CD4-positive, CD25-positive, alpha-beta regulatory T cell (primary cell): Measurements from ENCODE around the gene EDC3. TPM values are rescaled to one million over a fixed set of nuclear protein-coding genes. Genes with fewer than 3 reads are reported as not detected.

ENCODE experiments used
- ATAC-seq, 2 donors: fragments of 150-1000 bp; cut with Tn5 transposase; one replicate each; pipeline ENCODE4 v1.10.0; 2021; ENCODE audit warnings: low read depth in 2 of 2, moderate number of reproducible peaks in 2 of 2, moderate library complexity in 1 of 2
- DNase-seq, 3 donors: peaks; one replicate each; pipeline versions ENCODE4 v3.0.0 to v3.0.0-alpha.2; 2012 to 2022; ENCODE audit warnings: mixed read lengths in 1 of 3
- H3K27ac ChIP-seq: one replicate; pipeline ENCODE4 v1.7.0; 2013; ENCODE audit warnings: mild to moderate bottlenecking, low read length; ENCODE audit not compliant: insufficient read depth, poor library complexity, severe bottlenecking
- H3K27me3 ChIP-seq: one replicate; pipeline ENCODE4 v1.7.0; 2013; ENCODE audit warnings: low read length; ENCODE audit not compliant: control insufficient read depth, insufficient read depth
- H3K36me3 ChIP-seq: one replicate; pipeline ENCODE4 v1.7.0; 2013; ENCODE audit warnings: mild to moderate bottlenecking, low read length, moderate library complexity; ENCODE audit not compliant: control insufficient read depth, insufficient read depth
- H3K4me1 ChIP-seq: 2 replicates; pipeline ENCODE4 v1.7.0; 2013; ENCODE audit warnings: mild to moderate bottlenecking, low read length; ENCODE audit not compliant: insufficient read depth, control insufficient read depth, poor library complexity, severe bottlenecking
- H3K4me3 ChIP-seq: one replicate; pipeline ENCODE4 v1.7.0; 2013; ENCODE audit warnings: low read depth, mild to moderate bottlenecking, low read length, moderate library complexity
- H3K9me3 ChIP-seq, 2 experiments: 1 replicate in 1 of 2; 2 replicates in 1 of 2; pipeline ENCODE4 v1.7.0; 2013; ENCODE audit warnings: low read length in 2 of 2, mild to moderate bottlenecking in 1 of 2, moderate library complexity in 1 of 2; ENCODE audit not compliant: control insufficient read depth in 2 of 2
- H3K27ac Mint-ChIP-seq, 3 donors: one replicate each; pipeline ENCODE4 v1.8.0; 2020 to 2022; ENCODE audit warnings: mild to moderate bottlenecking in 3 of 3, mixed read lengths in 3 of 3, moderate library complexity in 2 of 3
- H3K27me3 Mint-ChIP-seq: one replicate; pipeline ENCODE4 v1.8.0; 2022; ENCODE audit warnings: mild to moderate bottlenecking, mixed read lengths
- H3K36me3 Mint-ChIP-seq: one replicate; pipeline ENCODE4 v1.8.0; 2020; ENCODE audit warnings: mixed read lengths
- H3K4me1 Mint-ChIP-seq, 4 donors: one replicate each; pipeline ENCODE4 v1.8.0; 2020 to 2022; ENCODE audit warnings: mixed read lengths in 4 of 4, mild to moderate bottlenecking in 1 of 4
- H3K4me3 Mint-ChIP-seq, 4 donors: one replicate each; pipeline ENCODE4 v1.8.0; 2020 to 2022; ENCODE audit warnings: mild to moderate bottlenecking in 4 of 4, mixed read lengths in 4 of 4, moderate library complexity in 3 of 4
- H3K9me3 Mint-ChIP-seq, 7 donors: one replicate each; pipeline ENCODE4 v1.8.0; 2020 to 2022; ENCODE audit warnings: mixed read lengths in 7 of 7, mild to moderate bottlenecking in 3 of 7, moderate library complexity in 2 of 7
- polyA plus RNA-seq, 4 donors: library from polyadenylated mRNA; unstranded; fragments of 300-500 nt; fragmentation: Illumina TruSeq; gene quantifications; one replicate each; pipeline ENCODE4 v1.2.3, GENCODE V29; 2021
- total RNA-seq: library from RNA; stranded (reverse); gene quantifications from one replicate; pipeline ENCODE4 v1.2.3, GENCODE V29; 2022

EDC3 gene
- total and polyA plus RNA-seq, 5 donors from 2014 or later = 22.2 to 30.2 (median 25.9) TPM

DNA sequence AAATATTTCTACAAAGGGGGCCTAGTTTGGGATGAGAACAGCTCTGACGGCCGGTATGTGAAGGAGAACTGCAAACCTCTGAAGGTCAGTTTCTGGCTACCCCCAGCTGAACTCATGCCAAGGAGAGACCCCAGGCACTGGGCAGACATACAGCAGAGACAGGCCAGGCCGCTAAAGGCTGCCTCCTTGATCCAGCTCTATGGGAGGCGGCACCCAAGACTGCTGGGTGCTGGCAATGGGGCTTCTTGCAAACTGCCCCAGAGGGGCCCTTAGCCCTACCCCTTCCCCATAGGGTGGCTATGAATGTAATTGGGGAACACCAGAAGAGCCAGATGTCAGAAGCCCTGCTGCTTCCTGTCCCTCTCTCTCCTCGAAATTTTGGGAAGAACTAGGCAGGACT lies 66.9 kb downstream of the EDC3 start:
- no peak overlapping the region for H3K27ac ChIP-seq
- no peak for DNase-seq
- no peak overlapping the region for H3K4me3 ChIP-seq
- Mint-ChIP-seq H3K9me3 (no peaks in the 10 kb centered on the region), H3K4me1 (peaks cover 0 to 48% (median 10%) of the 10 kb centered on the region in 4 donors), H3K4me3 (peak overlapping the region in 1 of 4 donors; percentile 65), H3K27ac (peak overlapping the region in 2 of 3 donors; percentile 58 to 82), H3K27me3 (no peaks in the 10 kb centered on the region), H3K36me3 (peaks cover 41% of the 10 kb centered on the region)
- H3K36me3 ChIP-seq = peaks cover 89% of the 10 kb centered on the region
- H3K27me3 ChIP-seq = no peaks in the 10 kb centered on the region
- H3K9me3 ChIP-seq = no peaks in the 10 kb centered on the region
- ATAC-seq = no peak
- H3K4me1 ChIP-seq = peaks cover 16% of the 10 kb centered on the region

GRCh38 chr15:74628199-74628598 lies 67.6 kb downstream of the EDC3 start:
- Histone ChIP-seq H3K9me3 (no peaks in the 10 kb centered on the region), H3K4me3 (no peak overlapping the region), H3K36me3 (peaks cover 90% of the 10 kb centered on the region), H3K27ac (no peak overlapping the region), H3K27me3 (no peaks in the 10 kb centered on the region), H3K4me1 (peaks cover 16% of the 10 kb centered on the region)
- peak overlapping the region; percentile 39 to 78 (median 73) for H3K27ac Mint-ChIP-seq
- peaks cover 41% of the 10 kb centered on the region for H3K36me3 Mint-ChIP-seq
- DNase-seq (no peak), ATAC-seq (no peak)
- no peaks in the 10 kb centered on the region for H3K27me3 Mint-ChIP-seq
- no peak overlapping the region for H3K4me3 Mint-ChIP-seq
- H3K4me1 Mint-ChIP-seq = peaks cover 0 to 52% (median 10%) of the 10 kb centered on the region in 4 donors
- no peaks in the 10 kb centered on the region for H3K9me3 Mint-ChIP-seq

- no peaks in the 10 kb centered on the region for H3K9me3 ChIP-seq
- no peaks in the 10 kb centered on the region for H3K9me3 Mint-ChIP-seq
- H3K4me3 Mint-ChIP-seq = peak overlapping the region in 2 of 4 donors; percentile 67 to 74
- peaks cover 44% of the 10 kb centered on the region for H3K36me3 Mint-ChIP-seq
- H3K27ac Mint-ChIP-seq = peak overlapping the region; percentile 78 to 95 (median 89)
- H3K27me3 Mint-ChIP-seq = no peaks in the 10 kb centered on the region
- H3K27me3 ChIP-seq = no peaks in the 10 kb centered on the region
- peaks cover 0 to 52% (median 10%) of the 10 kb centered on the region in 4 donors for H3K4me1 Mint-ChIP-seq
- H3K36me3 ChIP-seq = peaks cover 90% of the 10 kb centered on the region
- H3K27ac ChIP-seq = no peak overlapping the region
- ATAC-seq = no peak
- H3K4me1 ChIP-seq = peaks cover 16% of the 10 kb centered on the region
- no peak for DNase-seq
- no peak overlapping the region for H3K4me3 ChIP-seq
Observed at GRCh38 chr15:74627766-74628165, 68.1 kb downstream of the EDC3 start.

DNA sequence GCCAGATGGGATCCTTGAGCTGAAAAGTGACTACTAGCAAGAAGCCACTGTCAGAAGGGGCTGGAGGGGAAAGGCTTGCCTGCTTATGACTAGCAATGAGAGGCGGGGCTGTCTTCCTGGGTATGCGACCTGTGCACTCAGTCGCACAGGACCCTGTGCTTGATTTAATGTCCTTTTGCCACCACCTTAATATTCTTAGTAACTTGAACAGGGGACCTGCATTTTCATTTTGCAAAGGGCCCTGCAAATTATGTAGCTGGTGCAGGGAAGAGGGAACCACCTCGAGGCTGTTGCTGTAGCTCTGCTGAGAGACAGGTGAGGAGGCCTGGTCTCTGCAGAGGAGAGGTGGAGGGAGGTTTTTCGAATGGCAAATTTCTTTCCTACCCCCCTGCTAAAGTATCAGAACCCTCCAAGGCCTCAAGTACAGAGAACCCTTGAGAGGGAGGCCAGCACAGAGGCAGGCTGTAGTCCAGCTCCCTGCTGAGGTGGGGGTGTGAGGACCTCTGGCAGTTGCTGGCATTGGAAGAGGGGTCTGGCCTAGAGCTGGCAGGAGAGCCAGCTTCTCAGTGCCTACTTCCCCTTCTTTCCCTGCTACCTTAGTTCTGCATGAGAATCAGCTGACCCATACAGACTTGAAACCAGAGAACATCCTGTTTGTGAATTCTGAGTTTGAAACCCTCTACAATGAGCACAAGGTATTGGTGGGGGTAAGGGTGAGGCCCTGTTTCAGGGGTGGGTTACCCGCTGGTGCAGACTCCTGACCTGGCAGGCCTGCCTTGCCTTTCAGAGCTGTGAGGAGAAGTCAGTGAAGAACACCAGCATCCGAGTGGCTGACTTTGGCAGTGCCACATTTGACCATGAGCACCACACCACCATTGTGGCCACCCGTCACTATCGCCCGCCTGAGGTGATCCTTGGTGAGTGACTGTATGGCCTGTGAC lies 68.8 kb downstream of the EDC3 start:
- Mint-ChIP-seq H3K27me3 (no peaks in the 10 kb centered on the region), H3K27ac (peak overlapping the region; percentile 78 to 95 (median 89)), H3K36me3 (peaks cover 47% of the 10 kb centered on the region), H3K4me3 (peak overlapping the region in 3 of 4 donors; percentile 43 to 74 (median 67)), H3K9me3 (no peaks in the 10 kb centered on the region), H3K4me1 (peaks cover 0 to 56% (median 10%) of the 10 kb centered on the region in 4 donors)
- peak overlapping the region; percentile 41 for H3K27ac ChIP-seq
- ATAC-seq (peak; percentile 53 to 77), DNase-seq (peak in 2 of 3 donors; percentile 28 to 84)
- H3K27me3 ChIP-seq = no peaks in the 10 kb centered on the region
- peak overlapping the region; percentile 11 for H3K4me3 ChIP-seq
- H3K4me1 ChIP-seq = peaks cover 16% of the 10 kb centered on the region
- no peaks in the 10 kb centered on the region for H3K9me3 ChIP-seq
- peaks cover 92% of the 10 kb centered on the region for H3K36me3 ChIP-seq

DNA sequence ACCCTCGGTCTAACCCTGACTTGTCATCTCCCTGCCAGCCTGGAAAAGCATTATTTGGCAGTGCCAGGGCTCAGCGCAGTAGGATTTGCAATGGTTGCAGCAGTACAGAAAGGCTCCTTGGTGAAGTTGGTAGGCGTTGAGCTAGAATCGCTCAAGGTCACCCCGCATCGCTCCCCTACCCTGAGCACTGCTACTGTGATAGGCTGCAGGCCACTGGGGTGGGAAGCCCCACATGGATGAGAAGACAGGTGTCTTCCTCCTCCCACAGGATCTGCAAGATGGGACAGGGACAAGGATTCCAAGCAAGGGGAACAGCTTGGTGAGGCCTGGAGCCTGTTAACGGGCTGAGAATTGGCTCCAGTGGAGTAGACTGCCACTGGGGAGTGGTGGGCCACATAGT lies 69.5 kb downstream of the EDC3 start:
- H3K27me3 ChIP-seq = no peaks in the 10 kb centered on the region
- ATAC-seq (no peak), DNase-seq (no peak)
- Mint-ChIP-seq H3K27me3 (no peaks in the 10 kb centered on the region), H3K4me1 (peaks cover 0 to 53% (median 12%) of the 10 kb centered on the region in 4 donors), H3K36me3 (peaks cover 48% of the 10 kb centered on the region), H3K27ac (peak overlapping the region; percentile 55 to 78 (median 60)), H3K9me3 (no peaks in the 10 kb centered on the region), H3K4me3 (peak overlapping the region in 1 of 4 donors; percentile 15)
- H3K4me1 ChIP-seq = peaks cover 16% of the 10 kb centered on the region
- no peak overlapping the region for H3K4me3 ChIP-seq
- H3K27ac ChIP-seq = no peak overlapping the region
- no peaks in the 10 kb centered on the region for H3K9me3 ChIP-seq
- peaks cover 99% of the 10 kb centered on the region for H3K36me3 ChIP-seq

- Mint-ChIP-seq H3K27me3 (no peaks in the 10 kb centered on the region), H3K9me3 (no peaks in the 10 kb centered on the region), H3K4me1 (peaks cover 5 to 59% (median 17%) of the 10 kb centered on the region in 4 donors), H3K27ac (peak overlapping the region in 2 of 3 donors; percentile 82 to 84), H3K36me3 (peaks cover 54% of the 10 kb centered on the region), H3K4me3 (no peak overlapping the region)
- H3K36me3 ChIP-seq = peaks cover 99% of the 10 kb centered on the region
- no peak for DNase-seq
- no peak for ATAC-seq
- H3K27ac ChIP-seq = no peak overlapping the region
- no peaks in the 10 kb centered on the region for H3K27me3 ChIP-seq
- no peaks in the 10 kb centered on the region for H3K9me3 ChIP-seq
- H3K4me3 ChIP-seq = no peak overlapping the region
- peaks cover 22% of the 10 kb centered on the region for H3K4me1 ChIP-seq
Observed at GRCh38 chr15:74625693-74626092, 70.1 kb downstream of the EDC3 start.

DNA sequence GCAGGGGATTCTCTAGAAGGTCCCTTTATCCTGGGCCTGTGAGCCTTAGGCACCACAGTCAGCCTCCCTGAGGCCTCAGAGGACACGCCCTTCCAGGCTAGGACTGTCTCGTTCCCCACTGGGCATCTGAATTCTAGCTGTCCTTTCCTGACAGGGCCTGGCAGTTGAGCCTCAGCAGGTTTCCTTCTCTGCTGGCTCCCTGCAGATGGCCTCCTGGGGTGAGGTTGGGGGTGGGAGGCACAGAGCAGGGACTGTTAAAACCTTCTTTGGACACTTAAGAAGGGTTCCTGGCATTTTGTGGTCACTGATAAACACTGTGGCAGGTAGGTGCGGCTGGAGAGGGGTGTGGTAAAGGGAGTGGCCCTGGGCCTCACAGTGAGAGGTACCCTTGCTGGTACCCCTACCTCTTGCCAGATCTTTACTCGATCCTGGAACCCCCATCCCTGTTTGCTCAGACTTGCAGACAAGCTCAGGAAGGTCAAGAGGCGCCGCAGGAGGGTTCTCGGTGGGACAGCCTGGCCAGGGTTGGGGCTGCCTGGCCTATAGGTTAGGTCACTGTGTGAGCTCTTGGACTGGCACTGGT lies 71.7 kb downstream of the EDC3 start:
- Histone ChIP-seq H3K9me3 (no peaks in the 10 kb centered on the region), H3K4me1 (peaks cover 28% of the 10 kb centered on the region), H3K36me3 (peaks cover 99% of the 10 kb centered on the region), H3K27me3 (no peaks in the 10 kb centered on the region), H3K27ac (no peak overlapping the region), H3K4me3 (no peak overlapping the region)
- Mint-ChIP-seq H3K27ac (peak overlapping the region; percentile 49 to 86 (median 62)), H3K36me3 (peaks cover 57% of the 10 kb centered on the region), H3K4me1 (peaks cover 5 to 73% (median 24%) of the 10 kb centered on the region in 4 donors), H3K4me3 (no peak overlapping the region), H3K27me3 (no peaks in the 10 kb centered on the region), H3K9me3 (no peaks in the 10 kb centered on the region)
- DNase-seq = no peak
- no peak for ATAC-seq
